ENCODE data around the gene NCOA1.

DNA sequence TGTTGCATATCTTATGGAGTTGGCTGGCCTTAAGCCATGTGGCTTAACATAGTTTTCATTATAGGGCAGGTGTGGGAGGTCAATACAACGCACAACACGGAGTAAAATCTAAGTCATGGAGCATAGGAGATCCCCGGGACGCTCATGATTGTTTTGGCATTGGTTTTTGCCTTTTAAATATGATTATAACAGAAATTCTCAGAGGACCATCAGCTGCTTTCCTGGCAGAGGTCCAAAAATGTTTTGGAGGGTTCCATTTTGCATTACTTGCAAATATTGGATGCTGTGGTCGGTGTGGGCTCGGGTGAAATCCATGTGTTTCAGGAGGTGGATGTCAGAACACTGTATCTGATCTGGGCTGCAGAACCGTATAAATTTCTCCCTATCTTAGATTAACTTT, 3.4 kb downstream of the NCOA1 start:
- no peak for TF ChIP-seq SP1 (IDR thresholded peaks at IDR 0.05)
- TF ChIP-seq BHLHE40 (IDR thresholded peaks at IDR 0.05; ENCODE audit: borderline replicate concordance), result no peak
- no peak for TF ChIP-seq ARNT (IDR thresholded peaks at IDR 0.05)
- no peak for TF ChIP-seq FOXM1 (IDR thresholded peaks at IDR 0.05; ENCODE audit: borderline replicate concordance)
- no peak for TF ChIP-seq ZNF384 (IDR thresholded peaks at IDR 0.05)
- TF ChIP-seq CTBP1 (IDR thresholded peaks at IDR 0.05; ENCODE audit: borderline replicate concordance), result no peak

Data from HEK293T (cell line).